WTC11 (cell line): ENCODE results near the gene SLC15A1. TPM values are rescaled to one million over a fixed set of nuclear protein-coding genes. Genes with fewer than 3 reads are reported as not detected.

Experiments
- ATAC-seq: fragments of 200-7000 bp; cut with Tn5 transposase; 2 replicates; pipeline ENCODE4 v1.10.0; 2021; ENCODE audit warnings: mild to moderate bottlenecking, moderate library complexity
- CTCF ChIA-PET: fragments of 300-600 bp; sonication (Branson Sonifier 250); formaldehyde crosslinking; loops from one replicate; lab custom pipeline; 2021; ENCODE audit warnings: antibody characterized with exemption; lab: Charles Lee
- POLR2A ChIA-PET: fragments of 350-600 bp; sonication (Branson Sonifier 250); formaldehyde crosslinking; loops from one replicate; lab custom pipeline; 2021; ENCODE audit warnings: antibody characterized with exemption; lab: Charles Lee
- DNase-seq: peaks from one replicate; pipeline ENCODE4 v3.0.0; 2021; ENCODE audit warnings: low spot score
- H3K27ac Mint-ChIP-seq: 2 replicates; pipeline ENCODE4 v1.8.0; 2021; ENCODE audit warnings: mixed read lengths
- H3K27me3 Mint-ChIP-seq: 2 replicates; pipeline ENCODE4 v1.8.0; 2021; ENCODE audit warnings: low read depth, mild to moderate bottlenecking, moderate library complexity, mixed read lengths
- H3K36me3 Mint-ChIP-seq: 2 replicates; pipeline ENCODE4 v1.8.0; 2021; ENCODE audit warnings: mixed read lengths
- H3K4me1 Mint-ChIP-seq: 2 replicates; pipeline ENCODE4 v1.8.0; 2022; ENCODE audit warnings: mixed read lengths
- H3K4me3 Mint-ChIP-seq: 2 replicates; pipeline ENCODE4 v1.8.0; 2021; ENCODE audit warnings: mild to moderate bottlenecking, moderate library complexity, mixed read lengths
- H3K9me3 Mint-ChIP-seq: 2 replicates; pipeline ENCODE4 v1.8.0; 2021; ENCODE audit warnings: mixed read lengths
- AR ChIP-seq: fragments of 250-450 bp; sonication (Bioruptor Pico); IDR thresholded peaks from 2 replicates; pipeline ENCODE4 v1.9.0; 2021; ENCODE audit warnings: mild to moderate bottlenecking
- ATF3 ChIP-seq: sonication (generic); formaldehyde crosslinking; conservative IDR thresholded peaks from 2 replicates; pipeline ENCODE4 v1.8.1; 2022; ENCODE audit warnings: mild to moderate bottlenecking, missing genetic modification reagents
- CBFB ChIP-seq: sonication (generic); formaldehyde crosslinking; IDR thresholded peaks from 2 replicates; pipeline ENCODE4 v1.8.1; 2022; ENCODE audit warnings: mild to moderate bottlenecking, low read depth, missing genetic modification reagents
- ESRRA ChIP-seq: sonication (generic); formaldehyde crosslinking; IDR thresholded peaks from 2 replicates; pipeline ENCODE4 v1.8.1; 2022; ENCODE audit warnings: mild to moderate bottlenecking, missing genetic modification reagents, borderline replicate concordance
- HMGA2 ChIP-seq: fragments of 250-450 bp; sonication (Bioruptor Pico); IDR thresholded peaks from 2 replicates; pipeline ENCODE4 v1.4.0; 2021; ENCODE audit warnings: mild to moderate bottlenecking, moderate library complexity
- MXD4 ChIP-seq: fragments of 250-450 bp; sonication (Bioruptor Pico); IDR thresholded peaks from 2 replicates; pipeline ENCODE4 v1.8.0; 2021; ENCODE audit warnings: mild to moderate bottlenecking, moderate library complexity, borderline replicate concordance
- NFE2L1 ChIP-seq: sonication (generic); formaldehyde crosslinking; IDR thresholded peaks from 2 replicates; pipeline ENCODE4 v1.8.1; 2023; ENCODE audit warnings: missing genetic modification reagents
- PRRX2 ChIP-seq: fragments of 250-450 bp; sonication (Bioruptor Pico); IDR thresholded peaks from 2 replicates; pipeline ENCODE4 v1.8.0; 2021; ENCODE audit warnings: mild to moderate bottlenecking
- RELA ChIP-seq: sonication (generic); formaldehyde crosslinking; IDR thresholded peaks from 2 replicates; pipeline ENCODE4 v1.8.1; 2022; ENCODE audit warnings: missing genetic modification reagents, mild to moderate bottlenecking, borderline replicate concordance
- STAT6 ChIP-seq: sonication (generic); formaldehyde crosslinking; conservative IDR thresholded peaks from 2 replicates; pipeline ENCODE4 v1.8.1; 2023; ENCODE audit warnings: mild to moderate bottlenecking, low read depth, missing genetic modification reagents, moderate library complexity
- TCF7 ChIP-seq: sonication (generic); formaldehyde crosslinking; IDR thresholded peaks from 2 replicates; pipeline ENCODE4 v1.8.0; 2022; ENCODE audit warnings: mild to moderate bottlenecking, low read depth, missing genetic modification reagents, moderate library complexity
- TEAD1 ChIP-seq: sonication (generic); formaldehyde crosslinking; IDR thresholded peaks from 2 replicates; pipeline ENCODE4 v1.8.0; 2022; ENCODE audit warnings: mild to moderate bottlenecking, missing genetic modification reagents
- TP53 ChIP-seq: sonication (generic); formaldehyde crosslinking; IDR thresholded peaks from 2 replicates; pipeline ENCODE4 v1.8.1; 2023; ENCODE audit warnings: mild to moderate bottlenecking, missing genetic modification reagents
- USF1 ChIP-seq: sonication (generic); formaldehyde crosslinking; IDR thresholded peaks from 2 replicates; pipeline ENCODE4 v1.8.0; 2022; ENCODE audit warnings: mild to moderate bottlenecking, missing genetic modification reagents
- ZMAT4 ChIP-seq: fragments of 250-450 bp; sonication (Bioruptor Pico); IDR thresholded peaks from 2 replicates; pipeline ENCODE4 v1.9.0; 2021; ENCODE audit warnings: mild to moderate bottlenecking
- ZNF121 ChIP-seq: sonication (generic); formaldehyde crosslinking; IDR thresholded peaks from 2 replicates; pipeline ENCODE4 v1.8.0; 2023; ENCODE audit warnings: missing genetic modification reagents
- ZNF396 ChIP-seq: fragments of 250-450 bp; sonication (Bioruptor Pico); IDR thresholded peaks from 2 replicates; pipeline ENCODE4 v1.8.0; 2021; ENCODE audit warnings: mild to moderate bottlenecking, moderate library complexity, borderline replicate concordance
- ZNF423 ChIP-seq: fragments of 250-450 bp; sonication (Bioruptor Pico); IDR thresholded peaks from 2 replicates; pipeline ENCODE4 v2.1.2; 2022; ENCODE audit warnings: mild to moderate bottlenecking, moderate library complexity
- total RNA-seq: library from RNA; stranded (reverse); gene quantifications from 3 replicates; pipeline ENCODE4 v1.2.3, GENCODE V29; 2021
- TF ChIP-seq, protein P1 (sequence below): sonication (generic); formaldehyde crosslinking; IDR thresholded peaks from 2 replicates; pipeline ENCODE4 v1.8.1; 2023; ENCODE audit warnings: mild to moderate bottlenecking, missing genetic modification reagents, moderate library complexity

The SLC15A1 gene
- total RNA-seq, 1 experiment from 2014 or later, result 2.3 TPM

GRCh38 chr13:98721825-98722510, 30.5 kb downstream of the SLC15A1 start (continued):
- TF ChIP-seq, protein P1, sequence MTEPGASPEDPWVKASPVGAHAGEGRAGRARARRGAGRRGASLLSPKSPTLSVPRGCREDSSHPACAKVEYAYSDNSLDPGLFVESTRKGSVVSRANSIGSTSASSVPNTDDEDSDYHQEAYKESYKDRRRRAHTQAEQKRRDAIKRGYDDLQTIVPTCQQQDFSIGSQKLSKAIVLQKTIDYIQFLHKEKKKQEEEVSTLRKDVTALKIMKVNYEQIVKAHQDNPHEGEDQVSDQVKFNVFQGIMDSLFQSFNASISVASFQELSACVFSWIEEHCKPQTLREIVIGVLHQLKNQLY (CRISPR knock-in tag), result no peak
- TF ChIP-seq USF1 (CRISPR knock-in tag) (no peak), ZNF396 (CRISPR knock-in tag) (no peak)

GRCh38 chr13:98719527-98720250, 32.8 kb downstream of the SLC15A1 start:
- Mint-ChIP-seq H3K27me3 (no peaks in the 10 kb centered on the region), H3K4me1 (no peaks in the 10 kb centered on the region), H3K4me3 (no peak overlapping the region), H3K36me3 (no peaks in the 10 kb centered on the region), H3K9me3 (peaks cover 3% of the 10 kb centered on the region; the same call in 1 of the 2 replicates), H3K27ac (no peak overlapping the region)
- ATAC-seq (no peak), DNase-seq (no peak)
- no peak for TF ChIP-seq STAT6 (CRISPR knock-in tag)
- no peak for TF ChIP-seq ATF3 (CRISPR knock-in tag)
- TF ChIP-seq MXD4 (CRISPR knock-in tag), result no peak
- no peak for TF ChIP-seq TEAD1 (CRISPR knock-in tag)
- no peak for TF ChIP-seq NFE2L1 (CRISPR knock-in tag)
- TF ChIP-seq ESRRA, result no peak
- TF ChIP-seq ZNF423 (CRISPR knock-in tag), result no peak
- no peak for TF ChIP-seq TCF7 (CRISPR knock-in tag)
- no peak for TF ChIP-seq CBFB
- POLR2A ChIA-PET, result no interaction called here
- CTCF ChIA-PET, result no interaction called here

- H3K36me3 Mint-ChIP-seq, result no peaks in the 10 kb centered on the region
- no peaks in the 10 kb centered on the region for H3K4me1 Mint-ChIP-seq
- H3K27me3 Mint-ChIP-seq, result no peaks in the 10 kb centered on the region
- ChIA-PET CTCF (interaction anchor here (0.7 to 1.4 kb wide), 2 partner anchors 122 to 195 kb away, joined by 4 to 5 read pairs; no protein-coding TSS in a partner anchor), POLR2A (no interaction called here)
- TF ChIP-seq ZMAT4 (CRISPR knock-in tag), result no peak
- no peak for TF ChIP-seq TP53
- TF ChIP-seq TCF7 (CRISPR knock-in tag), result no peak
- TF ChIP-seq RELA (CRISPR knock-in tag), result no peak
- TF ChIP-seq AR, result no peak
- TF ChIP-seq ZNF121, result no peak
- TF ChIP-seq HMGA2 (CRISPR knock-in tag), result no peak
- no peak for TF ChIP-seq PRRX2 (CRISPR knock-in tag)
- no peak for TF ChIP-seq ATF3 (CRISPR knock-in tag)
- no peak overlapping the region for H3K27ac Mint-ChIP-seq
- H3K9me3 Mint-ChIP-seq, result no peaks in the 10 kb centered on the region
- no peak for ATAC-seq
- no peak for DNase-seq
- H3K4me3 Mint-ChIP-seq, result no peak overlapping the region
These were observed 34.6 kb downstream of the SLC15A1 start for GRCh38 chr13:98717891-98718290.
